Erythroblast (primary cell): ENCODE data around the gene PHACTR2.

Source experiments
- GATA1 ChIP-seq: IDR thresholded peaks from 2 replicates; pipeline ENCODE4 v1.6.1; 2011; ENCODE audit warnings: low read depth, mild to moderate bottlenecking, control low read depth, low read length, moderate library complexity
- POLR2A ChIP-seq: IDR thresholded peaks from 2 replicates; pipeline ENCODE4 v1.6.1; 2011; ENCODE audit warnings: mild to moderate bottlenecking, low read length

GRCh38 chr6:143746202-143747119, 68.7 kb downstream of the PHACTR2 start:
- no peak for TF ChIP-seq POLR2A
- no peak for TF ChIP-seq GATA1
